GM12878 (cell line): ENCODE measurements around the gene SMARCAD1. TPM values are rescaled to one million over a fixed set of nuclear protein-coding genes. Genes with fewer than 3 reads are reported as not detected.

ENCODE experiments used
- ATAC-seq: fragments of 200-7000 bp; cut with Tn5 transposase; 3 replicates; pipeline ENCODE4 v1.9.1; 2020; ENCODE audit warnings: mild to moderate bottlenecking, moderate library complexity
- BruUV-seq: library from RNA; stranded (reverse); fragments of 400-500 nt; replicated peaks from 2 replicates; lab custom pipeline; 2021; lab: Mats Ljungman, UMichigan
- CTCF ChIA-PET: fragments of 300-600 bp; sonication (Branson Sonifier 250); formaldehyde crosslinking; extraction: SDS; loops from one replicate; lab custom pipeline; 2021; ENCODE audit warnings: inconsistent platforms; lab: Yijun Ruan, JAX
- POLR2A ChIA-PET: fragments of 350-600 bp; formaldehyde crosslinking; extraction: SDS; loops from one replicate; lab custom pipeline; 2021; ENCODE audit warnings: inconsistent platforms; lab: Charles Lee
- RAD21 ChIA-PET: fragments of 300-600 bp; sonication (Branson Sonifier 250); formaldehyde crosslinking; loops from one replicate; lab custom pipeline; 2023; ENCODE audit warnings: antibody characterized with exemption; ENCODE audit not compliant: unreplicated experiment; lab: Charles Lee
- SMC1A ChIA-PET: fragments of 300-600 bp; sonication (Branson Sonifier 250); formaldehyde crosslinking; loops from one replicate; lab custom pipeline; 2023; ENCODE audit not compliant: unreplicated experiment, uncharacterized antibody; lab: Charles Lee
- DNase-seq: peaks from one replicate; pipeline ENCODE4 v3.0.0-alpha.2; 2011; ENCODE audit warnings: low read depth, low spot score
- FAIRE-seq: peaks from 3 replicates; lab custom pipeline; 2011; peaks lifted over from hg19 to GRCh38; lab: Jason Lieb, UNC
- H2AFZ ChIP-seq: 2 replicates; pipeline ENCODE4 v1.6.0; 2011; ENCODE audit warnings: low read depth, low read length, control low read depth; ENCODE audit not compliant: control insufficient read depth
- H3K27ac ChIP-seq: 2 replicates; pipeline ENCODE4 v1.5.1; 2011; ENCODE audit warnings: control low read depth; ENCODE audit not compliant: control insufficient read depth, insufficient read depth
- H3K27me3 ChIP-seq, 2 experiments: replicated peaks in 1 of 2; 2 replicates each; pipeline versions ENCODE4 v1.6.0 to v1.6.1; 2011; ENCODE audit warnings: low read length in 1 of 2; ENCODE audit not compliant: control insufficient read depth in 2 of 2, insufficient read depth in 2 of 2
- H3K36me3 ChIP-seq, 2 experiments: 2 replicates each; pipeline ENCODE4 v1.5.1; 2011; ENCODE audit warnings: low read length in 1 of 2; ENCODE audit not compliant: control insufficient read depth in 2 of 2, insufficient read depth in 2 of 2
- H3K4me1 ChIP-seq: 2 replicates; pipeline ENCODE4 v1.6.1; 2011; ENCODE audit warnings: mild to moderate bottlenecking, low read length, moderate library complexity, mixed read lengths; ENCODE audit not compliant: control insufficient read depth, insufficient read depth
- H3K4me2 ChIP-seq: 2 replicates; pipeline ENCODE4 v1.6.0; 2011; ENCODE audit warnings: control low read depth; ENCODE audit not compliant: control insufficient read depth, insufficient read depth
- H3K4me3 ChIP-seq: fragments of 200-600 bp; sonication (generic); 2 replicates; pipeline ENCODE4 v1.5.1; 2016
- H3K79me2 ChIP-seq: 2 replicates; pipeline ENCODE4 v1.6.0; 2011; ENCODE audit warnings: low read length; ENCODE audit not compliant: control insufficient read depth, insufficient read depth
- H3K9ac ChIP-seq: 2 replicates; pipeline ENCODE4 v1.8.0; 2011; ENCODE audit warnings: low read length, control low read depth, mixed read lengths; ENCODE audit not compliant: control insufficient read depth, insufficient read depth
- H3K9me3 ChIP-seq: replicated peaks from 3 replicates; pipeline ENCODE4 v1.5.1; 2011; ENCODE audit warnings: mild to moderate bottlenecking, low read length; ENCODE audit not compliant: control insufficient read depth, insufficient read depth
- H4K20me1 ChIP-seq: 2 replicates; pipeline ENCODE4 v1.6.0; 2011; ENCODE audit not compliant: control insufficient read depth, insufficient read depth
- ASH2L ChIP-seq: fragments of 300-600, 200-600 bp; sonication (generic); IDR thresholded peaks from 2 replicates; pipeline ENCODE4 v1.6.1; 2017; ENCODE audit warnings: low read depth, mild to moderate bottlenecking, borderline replicate concordance
- NBN ChIP-seq: fragments of 450-650 bp; IDR thresholded peaks from 2 replicates; pipeline ENCODE4 v1.6.1; 2016
- RAD51 ChIP-seq: fragments of 450-650 bp; IDR thresholded peaks from 2 replicates; pipeline ENCODE4 v1.6.1; 2016; ENCODE audit warnings: moderate library complexity, mild to moderate bottlenecking, inconsistent platforms
- WGBS: methylation state at CpG from one replicate; pipeline ENCODE4 v1.1.6; 2016; ENCODE audit warnings: low lambda C conversion rate; ENCODE audit not compliant: insufficient replicate concordance, insufficient coverage; ENCODE audit errors: missing lambda C conversion rate; 5-methylcytosine and 5-hydroxymethylcytosine counted together
- in situ Hi-C: fragments of 300-500 bp; cut with MboI; formaldehyde crosslinking; loops from 9 replicates; pipeline ENCODE4 v1.14.3; 2018; ENCODE audit warnings: mixed read lengths
- intact Hi-C: fragments of 100-400 bp; cut with micrococcal nuclease; formaldehyde crosslinking; loops from one replicate; pipeline ENCODE4 v1.14.2; 2022; ENCODE audit not compliant: unreplicated experiment
- polyA plus RNA-seq, 11 experiments: library from polyadenylated mRNA; depleted of rRNA in 4 of 11; unstranded in 6 of 11; stranded (reverse) in 5 of 11; fragments of >200 nt; fragmentation: Nextera tagmentation in 4 of 11; fragmentation: Illumina TruSeq in 1 of 11; extraction: Ambion mirVana in 4 of 11; extraction: Trizol in 1 of 11; gene quantifications; 1 replicate in 1 of 11; 2 replicates in 10 of 11; pipeline versions ENCODE4 v1.2.1 to v1.2.3, GENCODE V29; 2011 to 2016; ENCODE audit warnings: inconsistent platforms in 2 of 11, missing spikeins in 2 of 11, low read depth in 1 of 11
- total RNA-seq, 4 experiments: library from RNA; depleted of rRNA in 3 of 4; stranded (reverse); fragments of >200 nt in 3 of 4; fragmentation: Illumina TruSeq in 1 of 4; extraction: Trizol in 1 of 4; gene quantifications; 2 replicates each; pipeline versions ENCODE4 v1.2.1 to v1.2.3, GENCODE V29; 2013 to 2021
- TF ChIP-seq, protein P1 (sequence below), 3 experiments: IDR thresholded peaks in 2 of 3; conservative IDR thresholded peaks in 1 of 3; 2 replicates each; pipeline ENCODE4 v1.5.1; 2011; ENCODE audit warnings: low read depth in 3 of 3, low read length in 3 of 3, mild to moderate bottlenecking in 3 of 3, control low read depth in 2 of 3, moderate library complexity in 2 of 3, inconsistent platforms in 1 of 3, mixed read lengths in 1 of 3; ENCODE audit not compliant: control insufficient read depth in 2 of 3, insufficient read depth in 1 of 3; ENCODE audit errors: extremely low read depth in 1 of 3

Gene SMARCAD1
- total and polyA plus RNA-seq, 10 of the 15 experiments (the other 5 are each of a cell fraction or from before 2014, with no cell fraction given): 7.6 to 41.2 (median 27.7) TPM

GRCh38 chr4:94171616-94172015 lies 36.0 kb upstream of the SMARCAD1 start:
- ChIA-PET RAD21 (interaction anchor here (0.6 kb wide), 1 partner anchor 55 kb away, joined by 3 read pairs; no protein-coding TSS in a partner anchor), POLR2A (no interaction called here), SMC1A (no interaction called here), CTCF (interaction anchor here (0.7 kb wide), 1 partner anchor 827 kb away, joined by 3 read pairs; no protein-coding TSS in a partner anchor)
- Histone ChIP-seq H3K27me3 (no peaks in the 10 kb centered on the region), H3K4me2 (no peak overlapping the region), H3K79me2 (no peaks in the 10 kb centered on the region), H3K9me3 (no peaks in the 10 kb centered on the region), H3K4me3 (no peak overlapping the region), H3K27ac (no peak overlapping the region), H4K20me1 (no peaks in the 10 kb centered on the region), H3K36me3 (no peaks in the 10 kb centered on the region), H3K9ac (no peak overlapping the region), H3K4me1 (no peaks in the 10 kb centered on the region), H2AFZ (no peak overlapping the region)
- in situ Hi-C loops: no loop called here
- ATAC-seq (no peak), FAIRE-seq (no peak), DNase-seq (no peak)
- 6% methylated on average over 4 of the region's 4 CpGs for WGBS
- TF ChIP-seq, protein P1, sequence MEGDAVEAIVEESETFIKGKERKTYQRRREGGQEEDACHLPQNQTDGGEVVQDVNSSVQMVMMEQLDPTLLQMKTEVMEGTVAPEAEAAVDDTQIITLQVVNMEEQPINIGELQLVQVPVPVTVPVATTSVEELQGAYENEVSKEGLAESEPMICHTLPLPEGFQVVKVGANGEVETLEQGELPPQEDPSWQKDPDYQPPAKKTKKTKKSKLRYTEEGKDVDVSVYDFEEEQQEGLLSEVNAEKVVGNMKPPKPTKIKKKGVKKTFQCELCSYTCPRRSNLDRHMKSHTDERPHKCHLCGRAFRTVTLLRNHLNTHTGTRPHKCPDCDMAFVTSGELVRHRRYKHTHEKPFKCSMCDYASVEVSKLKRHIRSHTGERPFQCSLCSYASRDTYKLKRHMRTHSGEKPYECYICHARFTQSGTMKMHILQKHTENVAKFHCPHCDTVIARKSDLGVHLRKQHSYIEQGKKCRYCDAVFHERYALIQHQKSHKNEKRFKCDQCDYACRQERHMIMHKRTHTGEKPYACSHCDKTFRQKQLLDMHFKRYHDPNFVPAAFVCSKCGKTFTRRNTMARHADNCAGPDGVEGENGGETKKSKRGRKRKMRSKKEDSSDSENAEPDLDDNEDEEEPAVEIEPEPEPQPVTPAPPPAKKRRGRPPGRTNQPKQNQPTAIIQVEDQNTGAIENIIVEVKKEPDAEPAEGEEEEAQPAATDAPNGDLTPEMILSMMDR (IDR thresholded peaks at IDR 0.05 in 2 of 3, conservative IDR thresholded peaks at IDR 0.05 in 1 of 3; ENCODE audit: control insufficient read depth in 2 of 3, extremely low read depth in 1 of 3, insufficient read depth in 1 of 3, low read depth in 3 of 3, low read length in 3 of 3): peak; percentile 4 to 37 (median 34); a peak in 3 of 6 replicates
- no peak for TF ChIP-seq NBN
- intact Hi-C loops: no loop called here
- no TSS peak for BruUV-seq

GRCh38 chr4:94175553-94176261 lies 32.0 kb upstream of the SMARCAD1 start:
- in situ Hi-C loops: no loop called here
- ChIA-PET POLR2A (interaction anchor here (0.6 kb wide), 1 partner anchor 70 kb away, joined by 5 read pairs; no protein-coding TSS in a partner anchor), RAD21 (no interaction called here), CTCF (no interaction called here), SMC1A (no interaction called here)
- TF ChIP-seq RAD51: peak; percentile 50; the same call in 1 of the 2 replicates
- TF ChIP-seq ASH2L: no peak
- intact Hi-C loops: no loop called here
- H3K9me3 ChIP-seq: no peaks in the 10 kb centered on the region
- no peak for ATAC-seq
- no peak overlapping the region for H3K27ac ChIP-seq
- no peak for DNase-seq
- H3K9ac ChIP-seq: no peak overlapping the region
- no peaks in the 10 kb centered on the region for H3K27me3 ChIP-seq
- no TSS peak for BruUV-seq
- H4K20me1 ChIP-seq: no peaks in the 10 kb centered on the region
- H3K79me2 ChIP-seq: no peaks in the 10 kb centered on the region
- no peak overlapping the region for H3K4me2 ChIP-seq
- no peaks in the 10 kb centered on the region for H3K36me3 ChIP-seq
- no peaks in the 10 kb centered on the region for H3K4me1 ChIP-seq
- no peak overlapping the region for H3K4me3 ChIP-seq
- WGBS: 38% methylated on average over 6 of the region's 6 CpGs
- no peak overlapping the region for H2AFZ ChIP-seq
- FAIRE-seq: no peak
